Mesothelial cell of epicardium (in vitro differentiated cells): ENCODE measurements around the gene LRRFIP1. TPM values are rescaled to one million over a fixed set of nuclear protein-coding genes. Genes with fewer than 3 reads are reported as not detected.
"Not testable (repeated sequence)": the region's sequence is repeated elsewhere in the genome, so short reads cannot be mapped to it uniquely, and the experiment has no call there.

ENCODE experiments used
- DNase-seq, 2 experiments: peaks; one replicate each; pipeline ENCODE4 v3.0.0; 2021; ENCODE audit warnings: low spot score in 2 of 2; ENCODE audit not compliant: unreplicated experiment in 2 of 2
- H3K27ac Mint-ChIP-seq: 2 replicates; pipeline ENCODE4 v1.8.0; 2021; ENCODE audit warnings: mixed read lengths
- H3K27me3 Mint-ChIP-seq: 2 replicates; pipeline ENCODE4 v1.8.0; 2021; ENCODE audit warnings: low read depth, mixed read lengths
- H3K36me3 Mint-ChIP-seq: 2 replicates; pipeline ENCODE4 v1.8.0; 2021; ENCODE audit warnings: mixed read lengths
- H3K4me1 Mint-ChIP-seq: 2 replicates; pipeline ENCODE4 v1.8.0; 2021; ENCODE audit warnings: mixed read lengths
- H3K4me3 Mint-ChIP-seq: 2 replicates; pipeline ENCODE4 v1.8.0; 2021; ENCODE audit warnings: mild to moderate bottlenecking, moderate library complexity, mixed read lengths
- H3K9me3 Mint-ChIP-seq: 2 replicates; pipeline ENCODE4 v1.8.0; 2021; ENCODE audit warnings: mixed read lengths
- CTCF ChIP-seq: fragments of 200-600 bp; sonication (generic); IDR thresholded peaks from one replicate; pipeline ENCODE4 v1.5.0; 2021; ENCODE audit warnings: antibody characterized with exemption; ENCODE audit not compliant: unreplicated experiment
- total RNA-seq: library from RNA; stranded (reverse); gene quantifications from 3 replicates; pipeline ENCODE4 v1.2.1, GENCODE V29; 2021

The LRRFIP1 gene
- total RNA-seq, 1 donor from 2014 or later, result 47.5 TPM

GRCh38 chr2:237682151-237682550, 54.8 kb downstream of the LRRFIP1 start:
- no peak for TF ChIP-seq CTCF
- peaks cover 10% of the 10 kb centered on the region for H3K36me3 Mint-ChIP-seq
- no peaks in the 10 kb centered on the region for H3K27me3 Mint-ChIP-seq
- peaks cover 7% of the 10 kb centered on the region for H3K4me1 Mint-ChIP-seq
- no peak overlapping the region for H3K27ac Mint-ChIP-seq
- no peak overlapping the region for H3K4me3 Mint-ChIP-seq
- DNase-seq, result no peak
- H3K9me3 Mint-ChIP-seq, result no peaks in the 10 kb centered on the region

GRCh38 chr2:237682856-237683670, 55.7 kb downstream of the LRRFIP1 start:
- Mint-ChIP-seq H3K9me3 (no peaks in the 10 kb centered on the region), H3K4me1 (peaks cover 9% of the 10 kb centered on the region), H3K36me3 (peaks cover 10% of the 10 kb centered on the region), H3K27me3 (no peaks in the 10 kb centered on the region), H3K27ac (no peak overlapping the region), H3K4me3 (no peak overlapping the region)
- DNase-seq, result no peak
- TF ChIP-seq CTCF, result no peak

- TF ChIP-seq CTCF, result no peak
- Mint-ChIP-seq H3K27me3 (peaks cover 5% of the 10 kb centered on the region), H3K4me1 (peaks cover 6% of the 10 kb centered on the region), H3K4me3 (no peak overlapping the region), H3K9me3 (no peaks in the 10 kb centered on the region), H3K27ac (no peak overlapping the region), H3K36me3 (peaks cover 10% of the 10 kb centered on the region)
- DNase-seq, result no peak
Measured at GRCh38 chr2:237685408-237685807, 58.0 kb downstream of the LRRFIP1 start.

- DNase-seq, result no peak
- H3K4me1 Mint-ChIP-seq, result peaks cover 10% of the 10 kb centered on the region
- H3K9me3 Mint-ChIP-seq, result no peaks in the 10 kb centered on the region
- H3K27ac Mint-ChIP-seq, result no peak overlapping the region
- no peak for TF ChIP-seq CTCF
- no peak overlapping the region for H3K4me3 Mint-ChIP-seq
- H3K27me3 Mint-ChIP-seq, result peaks cover 10% of the 10 kb centered on the region
- H3K36me3 Mint-ChIP-seq, result peaks cover 10% of the 10 kb centered on the region
Measured at GRCh38 chr2:237686659-237687136, 59.3 kb downstream of the LRRFIP1 start.

- Mint-ChIP-seq H3K4me3 (no peak overlapping the region), H3K27ac (no peak overlapping the region), H3K36me3 (peaks cover 10% of the 10 kb centered on the region), H3K27me3 (peaks cover 12% of the 10 kb centered on the region), H3K4me1 (peaks cover 13% of the 10 kb centered on the region), H3K9me3 (no peaks in the 10 kb centered on the region)
- DNase-seq, result no peak
- no peak for TF ChIP-seq CTCF
Measured at GRCh38 chr2:237688081-237688480, 60.7 kb downstream of the LRRFIP1 start.

GRCh38 chr2:237688541-237688940, 61.2 kb downstream of the LRRFIP1 start:
- not testable (repeated sequence) for DNase-seq, H3K36me3 Mint-ChIP-seq, H3K9me3 Mint-ChIP-seq, H3K27ac Mint-ChIP-seq, H3K4me3 Mint-ChIP-seq
- Mint-ChIP-seq H3K4me1 (peaks cover 18% of the 10 kb centered on the region), H3K27me3 (peaks cover 17% of the 10 kb centered on the region)
